ENCODE measurements around the gene ANK3. TPM values are rescaled to one million over a fixed set of nuclear protein-coding genes. Genes with fewer than 3 reads are reported as not detected.

ANK3 gene
- total RNA-seq, 1 experiment from 2014 or later: 32.0 TPM

GRCh38 chr10:60069311-60069710, 320.4 kb downstream of the ANK3 start:
- BruUV-seq (replicated peaks): no TSS peak
- no peak overlapping the region for H2AFZ ChIP-seq
- TF ChIP-seq CTCF (conservative IDR thresholded peaks at IDR 0.05) (no peak), EZH2 (IDR thresholded peaks at IDR 0.05; ENCODE audit: low read depth) (no peak)
- H3F3A ChIP-seq (ENCODE audit: insufficient read depth, low read depth): no peaks in the 10 kb centered on the region
- H3K27me3 ChIP-seq (ENCODE audit: insufficient read depth, low read depth): no peaks in the 10 kb centered on the region
- H4K20me1 ChIP-seq (ENCODE audit: insufficient read depth): no peaks in the 10 kb centered on the region
- intact Hi-C loops (cut with micrococcal nuclease; ENCODE audit: unreplicated experiment): no loop called here
- H3K27ac ChIP-seq: no peak overlapping the region
- POLR2A ChIA-PET (ENCODE audit: unreplicated experiment): no interaction called here
- H3K4me1 ChIP-seq (replicated peaks; ENCODE audit: insufficient read depth): no peaks in the 10 kb centered on the region
- H3K9me2 ChIP-seq (ENCODE audit: insufficient read depth): no peaks in the 10 kb centered on the region
- H3K4me2 ChIP-seq: no peak overlapping the region
- no peaks in the 10 kb centered on the region for H3K9me3 ChIP-seq (ENCODE audit: insufficient read depth, low read depth)
- CTCF ChIA-PET: no interaction called here
- H3K36me3 ChIP-seq (ENCODE audit: low read depth): no peaks in the 10 kb centered on the region
- DNase-seq: no peak
- H3K79me2 ChIP-seq (ENCODE audit: low read depth): no peaks in the 10 kb centered on the region
- H3K4me3 ChIP-seq: no peak overlapping the region

- POLR2A ChIA-PET (ENCODE audit: unreplicated experiment): no interaction called here
- H3K4me2 ChIP-seq: no peak overlapping the region
- no peaks in the 10 kb centered on the region for H3K36me3 ChIP-seq (ENCODE audit: low read depth)
- no peaks in the 10 kb centered on the region for H3K79me2 ChIP-seq (ENCODE audit: low read depth)
- H3K27ac ChIP-seq: no peak overlapping the region
- no peaks in the 10 kb centered on the region for H3K4me1 ChIP-seq (replicated peaks; ENCODE audit: insufficient read depth)
- no peaks in the 10 kb centered on the region for H3F3A ChIP-seq (ENCODE audit: insufficient read depth, low read depth)
- DNase-seq: no peak
- BruUV-seq (replicated peaks): no TSS peak
- no peaks in the 10 kb centered on the region for H3K27me3 ChIP-seq (ENCODE audit: insufficient read depth, low read depth)
- intact Hi-C loops (cut with micrococcal nuclease; ENCODE audit: unreplicated experiment): no loop called here
- CTCF ChIA-PET: interaction anchor here (0.6 kb wide), 1 partner anchor 256 kb away, joined by 3 read pairs; no protein-coding TSS in a partner anchor
- H3K4me3 ChIP-seq: no peak overlapping the region
- H4K20me1 ChIP-seq (ENCODE audit: insufficient read depth): no peaks in the 10 kb centered on the region
- no peak overlapping the region for H2AFZ ChIP-seq
- no peaks in the 10 kb centered on the region for H3K9me2 ChIP-seq (ENCODE audit: insufficient read depth)
- no peaks in the 10 kb centered on the region for H3K9me3 ChIP-seq (ENCODE audit: insufficient read depth, low read depth)
- TF ChIP-seq EZH2 (IDR thresholded peaks at IDR 0.05; ENCODE audit: low read depth) (no peak), CTCF (conservative IDR thresholded peaks at IDR 0.05) (no peak)
Measured at GRCh38 chr10:60050366-60050765, 339.3 kb downstream of the ANK3 start.

GRCh38 chr10:60048091-60048501, 341.6 kb downstream of the ANK3 start:
- BruUV-seq (replicated peaks): no TSS peak
- H3K79me2 ChIP-seq (ENCODE audit: low read depth): no peaks in the 10 kb centered on the region
- POLR2A ChIA-PET (ENCODE audit: unreplicated experiment): interaction anchor here (0.5 kb wide), 1 partner anchor 213 kb away, joined by 4 read pairs; no protein-coding TSS in a partner anchor
- no peaks in the 10 kb centered on the region for H3K27me3 ChIP-seq (ENCODE audit: insufficient read depth, low read depth)
- H3K4me1 ChIP-seq (replicated peaks; ENCODE audit: insufficient read depth): no peaks in the 10 kb centered on the region
- H3K4me3 ChIP-seq: no peak overlapping the region
- no peak overlapping the region for H3K27ac ChIP-seq
- no peaks in the 10 kb centered on the region for H4K20me1 ChIP-seq (ENCODE audit: insufficient read depth)
- no peaks in the 10 kb centered on the region for H3K9me3 ChIP-seq (ENCODE audit: insufficient read depth, low read depth)
- H3K9me2 ChIP-seq (ENCODE audit: insufficient read depth): no peaks in the 10 kb centered on the region
- no peaks in the 10 kb centered on the region for H3F3A ChIP-seq (ENCODE audit: insufficient read depth, low read depth)
- intact Hi-C loops (cut with micrococcal nuclease; ENCODE audit: unreplicated experiment): loop anchor here (1.0 to 10.0 kb wide), 7 partner anchors 140 to 1263 kb away; no protein-coding TSS in a partner anchor
- H2AFZ ChIP-seq: no peak overlapping the region
- DNase-seq: peak; percentile 51
- H3K36me3 ChIP-seq (ENCODE audit: low read depth): no peaks in the 10 kb centered on the region
- no peak for TF ChIP-seq EZH2 (IDR thresholded peaks at IDR 0.05; ENCODE audit: low read depth)
- peak; percentile 78 for TF ChIP-seq CTCF (conservative IDR thresholded peaks at IDR 0.05)
- no peak overlapping the region for H3K4me2 ChIP-seq
- CTCF ChIA-PET: no interaction called here
